ENCODE data around the gene SGO2.
A peak's percentile ranks its signal among the peaks of the same experiment; 100 is the strongest.
"Not testable (repeated sequence)": the region's sequence is repeated elsewhere in the genome, so short reads cannot be mapped to it uniquely, and the experiment has no call there.

Gene SGO2

GRCh38 chr2:200525066-200525465 lies 941 bp upstream of the SGO2 start:
- no peak for DNase-seq

GRCh38 chr2:200525551-200525881 lies 491 bp upstream of the SGO2 start:
- DNase-seq: no peak

DNA sequence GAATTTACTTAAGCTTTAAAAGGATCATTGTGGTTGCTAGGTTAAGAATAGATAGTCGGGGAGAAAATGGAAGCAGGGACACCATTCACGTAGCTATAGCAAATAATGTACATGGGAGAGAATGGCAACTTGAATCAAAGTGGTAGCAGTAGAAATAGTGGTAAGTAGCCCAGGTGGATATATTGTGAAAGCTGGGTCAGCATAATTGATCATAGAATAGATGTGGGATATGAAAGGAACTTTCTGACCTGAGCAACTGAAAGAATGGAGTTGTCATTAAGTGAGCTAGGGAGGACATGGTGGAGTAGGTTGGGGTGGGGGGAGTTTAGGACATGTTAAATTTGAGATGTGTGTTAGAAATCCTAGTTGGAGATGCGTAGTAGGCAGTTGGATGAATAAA lies 2.2 kb downstream of the SGO2 start:
- DNase-seq: no peak

GRCh38 chr2:200533754-200534153 lies 7.7 kb downstream of the SGO2 start:
- no peak for DNase-seq

DNA sequence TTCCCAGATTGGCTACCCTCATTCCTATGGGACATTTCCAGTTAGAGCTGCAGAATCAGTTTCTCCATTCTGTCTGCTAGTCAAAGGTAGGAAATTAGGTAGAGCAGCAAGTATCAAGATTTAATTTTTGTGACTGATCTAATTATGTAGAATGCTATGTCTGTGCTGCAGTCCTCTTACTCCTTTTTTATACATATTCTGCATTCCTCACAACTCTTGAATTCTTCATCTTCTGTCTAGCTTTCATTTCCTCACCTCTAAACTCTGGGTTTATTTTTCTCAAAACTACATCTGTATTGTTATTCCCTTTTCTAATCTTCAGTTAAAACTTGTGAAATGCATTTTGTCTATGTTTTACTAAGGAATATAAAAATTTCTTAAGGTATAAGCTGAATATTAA lies 8.6 kb downstream of the SGO2 start:
- no peak for DNase-seq

DNA sequence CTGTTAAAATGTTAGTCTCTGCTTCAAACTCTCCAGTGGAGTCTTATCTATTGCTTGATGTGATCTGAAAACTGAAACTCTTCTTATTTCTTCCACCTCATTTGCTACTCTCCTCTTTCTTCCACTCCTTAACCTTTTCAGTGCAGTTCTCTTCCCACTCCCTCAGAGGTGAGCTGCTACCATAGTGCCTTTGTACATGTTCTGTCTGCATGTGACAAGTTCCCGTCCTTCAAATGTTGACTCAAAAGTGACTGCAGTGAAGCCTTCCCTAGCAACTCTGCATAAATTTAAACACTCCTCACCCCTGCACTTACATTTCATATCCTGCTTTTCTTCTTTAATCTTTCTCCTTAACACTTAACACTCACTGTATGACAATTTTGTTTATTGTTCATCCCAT lies 12.1 kb downstream of the SGO2 start:
- no peak for DNase-seq

DNA sequence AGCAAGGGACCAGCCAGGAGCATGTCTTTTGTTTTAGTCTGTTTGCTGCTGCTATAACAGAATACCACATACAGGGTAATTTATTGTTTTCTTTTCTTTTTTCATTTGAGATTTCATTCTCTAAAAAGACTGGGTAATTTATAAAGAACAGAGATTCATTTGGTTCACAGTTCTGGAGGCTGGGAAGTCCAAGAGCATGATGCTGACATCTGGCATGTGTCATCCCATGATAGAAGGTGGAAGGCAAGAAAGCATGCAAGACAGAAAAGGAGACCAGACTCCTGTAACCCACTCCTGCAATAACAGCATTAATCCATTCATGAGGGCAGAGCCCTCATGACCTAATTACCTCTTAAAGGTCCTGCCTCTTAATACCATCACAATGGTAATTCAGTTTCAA lies 14.8 kb downstream of the SGO2 start:
- DNase-seq: no peak

DNA sequence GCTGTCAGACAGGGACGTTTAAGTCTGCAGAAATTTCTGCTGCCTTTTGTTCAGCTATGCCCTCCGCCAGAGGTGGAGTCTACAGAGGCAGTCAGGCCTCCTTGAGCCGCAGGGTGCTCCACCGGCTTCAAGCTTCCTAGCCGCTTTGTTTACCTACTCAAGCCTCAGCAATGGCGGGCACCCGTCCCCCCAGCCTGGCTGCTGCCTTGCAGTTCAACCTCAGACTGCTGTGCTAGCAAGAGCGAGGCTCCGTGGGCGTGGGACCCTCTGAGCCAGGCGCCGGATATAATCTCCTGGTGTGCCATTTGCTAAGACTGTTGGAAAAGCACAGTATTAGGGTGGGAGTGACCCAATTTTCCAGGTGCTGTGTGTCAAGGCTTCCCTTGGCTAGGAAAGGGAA lies 40.6 kb downstream of the SGO2 start:
- not testable (repeated sequence) for DNase-seq

DNA sequence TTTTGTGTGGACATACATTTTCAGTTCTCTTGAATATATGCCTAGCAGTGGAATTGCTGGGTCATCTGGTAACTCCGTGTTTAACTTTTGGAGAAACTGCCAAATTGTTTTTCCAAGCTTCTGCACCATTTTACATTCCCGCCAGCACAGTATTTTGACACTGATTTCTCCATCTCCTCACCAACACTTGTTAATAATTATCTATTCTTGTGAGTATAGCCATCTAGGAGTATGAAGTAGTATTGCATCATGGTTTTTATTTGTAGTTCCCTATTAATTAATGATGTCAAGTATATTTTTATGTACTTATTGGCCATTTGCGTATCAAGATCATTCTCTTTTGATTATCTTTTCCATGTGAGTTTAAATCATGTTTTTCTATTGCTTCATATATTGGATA lies 41.9 kb downstream of the SGO2 start:
- no peak for DNase-seq

GRCh38 chr2:200575957-200576356 lies 50.0 kb downstream of the SGO2 start:
- peak in 2 of 4 experiments; percentile 24 to 57 for DNase-seq

DNA sequence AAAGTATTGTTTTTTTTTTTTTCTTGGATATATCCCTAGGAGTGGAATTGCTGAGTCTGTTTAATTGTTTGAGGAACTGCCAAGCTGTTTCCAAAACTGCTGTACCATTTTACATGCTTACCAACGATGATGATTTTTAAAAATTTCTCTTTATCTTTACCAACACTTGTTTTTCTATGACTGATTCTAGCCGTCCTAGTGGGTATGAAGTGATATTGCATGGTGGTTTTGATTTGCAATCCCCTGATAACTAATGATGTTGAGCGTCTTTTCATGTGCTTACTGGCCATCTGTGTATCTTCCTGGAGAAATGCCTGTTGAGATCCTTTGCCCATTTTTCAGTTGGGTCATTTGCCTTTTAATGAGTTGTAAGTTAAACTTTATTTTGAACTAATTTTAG lies 51.0 kb downstream of the SGO2 start:
- no peak for DNase-seq

DNA sequence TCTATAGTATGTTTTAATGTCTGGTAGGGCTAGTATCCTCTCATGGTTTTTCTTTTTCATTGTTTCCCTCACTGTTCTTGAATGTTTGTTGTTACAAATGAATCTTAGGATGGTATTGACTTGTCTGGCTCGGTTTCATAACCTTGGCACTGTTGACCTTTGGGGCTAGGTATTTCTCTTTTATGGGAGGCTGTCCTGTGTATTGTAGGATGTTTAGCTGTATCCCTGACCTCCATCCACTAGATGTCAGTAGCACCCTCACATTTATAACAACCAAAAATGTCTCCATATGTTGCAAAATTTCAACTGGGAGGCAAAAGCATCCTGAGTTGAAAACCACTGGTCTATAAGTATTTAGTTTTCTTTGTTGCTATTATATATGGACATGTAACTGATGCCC lies 52.8 kb downstream of the SGO2 start:
- DNase-seq: peak; percentile 13 to 59 (median 44)

DNA sequence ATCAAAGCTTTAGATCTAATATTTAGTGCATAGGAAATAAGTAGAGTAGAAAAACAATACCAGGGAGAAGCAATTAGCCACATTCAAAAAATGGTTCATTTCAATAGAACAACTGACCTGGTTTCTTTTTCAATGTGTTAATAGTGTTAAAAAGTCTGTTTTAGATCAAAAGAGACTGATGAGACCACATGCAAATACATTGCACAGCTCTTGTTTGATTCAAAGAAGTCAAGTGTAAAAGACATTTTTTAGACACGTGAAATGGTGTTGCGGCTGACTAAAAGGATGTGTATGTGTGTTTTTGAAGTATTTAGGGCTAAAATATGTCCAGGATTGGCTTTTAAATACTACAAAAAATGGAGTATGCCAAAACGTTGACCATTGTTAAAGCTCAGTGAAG lies 58.6 kb downstream of the SGO2 start:
- no peak for DNase-seq

- no peak for DNase-seq
These were observed 59.3 kb downstream of the SGO2 start for GRCh38 chr2:200585340-200585729.

DNA sequence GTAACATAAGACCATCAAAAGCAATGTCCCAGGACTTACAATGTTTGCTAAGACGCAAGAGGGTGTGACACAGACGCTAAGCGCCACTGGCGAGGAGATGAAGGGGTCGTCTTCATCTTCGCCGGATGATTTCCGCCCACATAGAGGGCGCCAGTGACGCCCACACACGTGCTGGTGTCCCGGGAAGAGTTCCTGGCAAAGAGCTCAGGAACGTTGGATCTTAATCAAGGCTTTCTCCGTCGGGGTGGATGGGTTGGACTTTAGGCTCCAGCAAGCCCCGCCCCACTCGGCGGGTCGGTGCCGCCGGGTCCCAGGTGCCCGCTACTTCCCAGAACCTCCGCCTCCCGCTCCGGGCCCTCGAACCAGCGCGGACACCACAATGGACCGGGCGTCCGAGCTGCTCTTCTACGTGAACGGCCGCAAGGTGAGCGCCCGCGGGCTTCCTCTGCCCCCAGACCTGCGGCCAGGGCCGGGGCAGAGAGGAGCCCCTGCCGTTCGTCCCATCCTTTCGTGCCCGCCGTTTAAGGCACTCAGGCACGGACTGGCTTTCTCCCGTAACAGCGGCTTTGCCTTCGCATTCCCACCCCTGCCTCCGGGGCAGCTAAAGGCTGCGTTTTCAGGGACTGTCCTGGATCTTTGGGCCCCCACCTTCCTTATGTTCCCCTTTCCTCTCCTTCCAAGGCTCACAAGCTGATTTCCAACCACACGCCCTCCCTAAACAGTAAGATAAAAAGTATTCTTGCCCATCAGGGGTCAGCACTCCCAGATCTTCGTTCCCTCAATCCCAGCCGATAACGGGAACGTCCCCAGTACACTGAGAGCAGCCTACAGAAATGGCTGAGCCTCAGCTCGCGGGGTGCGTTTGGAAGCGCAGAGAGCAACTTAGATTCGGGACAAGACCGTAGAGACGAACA lies 60.0 kb downstream of the SGO2 start, which contains the start of gene AOX1:
Gene AOX1 (plus strand): TSS at position 285 of the 914 bp plus-strand sequence. CDS start 95 bp downstream, at position 380.
- peak in 3 of 4 experiments; percentile 6 to 34 (median 16) for DNase-seq

GRCh38 chr2:200586644-200586975 lies 60.6 kb downstream of the SGO2 start:
- no peak for DNase-seq

DNA sequence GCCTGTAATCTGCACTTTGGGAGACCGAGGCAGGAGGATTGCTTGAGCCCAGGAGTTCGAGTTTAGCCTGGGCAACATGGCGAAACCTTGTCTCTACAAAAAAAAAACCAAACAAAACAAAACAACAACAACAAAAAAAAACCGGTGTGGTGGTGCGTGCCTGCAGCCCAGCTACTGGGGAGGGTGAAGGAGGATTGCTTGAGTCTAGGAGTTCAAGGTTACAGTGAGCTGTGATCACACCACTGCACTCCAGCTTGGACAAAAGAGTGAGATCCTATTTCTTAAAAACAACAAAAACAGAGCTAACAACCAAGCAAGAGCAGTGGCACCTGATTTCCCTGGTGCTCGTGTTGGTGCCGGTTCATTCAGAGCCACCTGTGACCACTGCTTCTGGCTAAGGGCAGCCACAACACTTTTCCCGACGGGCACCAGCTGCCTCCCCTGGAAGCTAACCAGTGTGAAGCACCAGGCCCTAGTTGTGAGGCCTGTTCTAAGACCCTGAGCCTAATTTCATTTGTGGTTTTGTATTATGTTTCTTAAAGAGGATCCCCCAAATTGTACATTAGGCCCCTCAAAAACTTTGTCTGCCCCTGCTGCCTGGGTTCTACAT lies 61.1 kb downstream of the SGO2 start:
- no peak for DNase-seq

- DNase-seq: no peak
These were observed 62.2 kb downstream of the SGO2 start for GRCh38 chr2:200588076-200588678.

GRCh38 chr2:200590090-200590489 lies 64.1 kb downstream of the SGO2 start:
- no peak for DNase-seq

GRCh38 chr2:200591308-200591707 lies 65.3 kb downstream of the SGO2 start:
- DNase-seq: no peak

DNA sequence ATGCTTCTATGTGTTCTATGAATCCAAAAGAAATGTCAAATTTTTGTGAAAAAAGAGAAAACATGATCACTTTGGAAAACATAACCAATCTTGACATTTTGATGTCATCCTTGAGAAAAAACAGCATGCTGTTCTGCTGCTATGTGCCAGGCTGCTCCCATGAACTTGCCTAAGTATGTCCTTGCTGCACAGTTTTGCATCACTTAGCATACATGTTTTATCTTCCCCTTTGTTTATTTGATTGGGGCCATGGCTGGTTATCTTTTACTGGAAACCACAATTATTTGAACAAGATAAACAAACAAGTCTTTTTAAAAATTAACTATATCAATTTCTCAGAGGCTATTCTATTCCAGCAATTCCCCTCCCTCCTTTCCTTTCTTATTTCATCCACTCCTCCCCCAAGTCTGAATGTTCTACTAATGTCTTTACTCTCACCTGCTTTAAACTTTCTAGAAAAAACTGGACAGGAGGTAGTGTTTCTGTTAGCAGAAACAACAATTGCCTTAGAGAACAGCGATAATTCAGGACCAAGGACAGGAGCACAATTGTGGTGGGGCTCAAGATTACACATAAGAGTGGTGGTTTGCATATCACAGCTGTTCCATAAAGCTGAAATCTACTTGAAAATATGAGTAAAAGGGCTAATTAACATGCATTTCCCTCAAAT lies 66.5 kb downstream of the SGO2 start:
- DNase-seq: no peak

- DNase-seq: no peak
These were observed 67.9 kb downstream of the SGO2 start for GRCh38 chr2:200593905-200594304.

DNA sequence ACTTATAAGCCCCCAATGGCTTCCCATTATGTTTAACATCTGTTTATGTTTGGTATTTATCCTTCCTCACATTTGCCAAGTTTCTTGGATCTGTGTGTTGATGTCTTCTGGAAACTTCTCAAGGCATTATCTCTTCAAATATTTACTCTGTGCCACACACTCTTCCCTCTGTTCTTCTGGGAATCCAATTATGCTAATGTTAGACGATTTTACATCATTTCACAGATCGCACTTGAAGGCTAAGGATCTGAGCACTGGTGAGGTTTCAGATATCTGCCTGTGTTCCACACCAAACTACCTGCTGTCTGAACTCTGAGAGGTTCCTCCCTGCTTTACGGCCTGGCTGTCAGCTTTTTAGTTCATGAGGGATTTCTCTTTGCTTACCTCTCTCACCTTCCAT lies 69.9 kb downstream of the SGO2 start:
- no peak for DNase-seq
